Left colon (tissue), 2 donors: ENCODE results near the gene AGR2. TPM values are rescaled to one million over a fixed set of nuclear protein-coding genes. Genes with fewer than 3 reads are reported as not detected.

Experiments
- ATAC-seq: fragments of 200-7000 bp; cut with Tn5 transposase; one replicate; pipeline ENCODE4 v1.9.1; 2020; ENCODE audit warnings: mild to moderate bottlenecking, moderate library complexity
- DNase-seq, 2 donors: peaks; one replicate each; pipeline ENCODE4 v3.0.0-alpha.2; 2020
- intact Hi-C, 2 donors: fragments of 100-400 bp; cut with DNase I in 1 of 2; cut with micrococcal nuclease in 1 of 2; formaldehyde crosslinking; loops; one replicate each; pipeline versions ENCODE4 v1.11.2 to v1.14.0; 2022; cut with DNase I, micrococcal nuclease
- total RNA-seq, 2 donors: library from RNA; stranded (reverse); fragmentation: NEBNext Ultra II Directional; extraction: Animal tissue kit (Norgen Biotek cat#: 25700); gene quantifications; one replicate each; pipeline ENCODE4 v1.2.1, GENCODE V29; 2021
- donor health status: DM: no; HTN: no; CAD: no.
- donor health status: DM: yes; HTN: yes; CAD: no.

AGR2 gene
- total RNA-seq, 2 donors from 2014 or later: 725 to 1,046 TPM

- ATAC-seq (peak; percentile 41), DNase-seq (peak in 1 of 2 donors; percentile 70)
- intact Hi-C loops: no loop called here
Observed at GRCh38 chr7:16753932-16754855, 50.6 kb downstream of the AGR2 start.

GRCh38 chr7:16753102-16753931 is 51.5 kb downstream of the AGR2 start, which contains the start of gene TSPAN13:
Gene TSPAN13 (plus strand): TSS chr7:16753755. CDS start chr7:16753968, 213 bp downstream.
- intact Hi-C loops: no loop called here
- ATAC-seq (peak; percentile 93), DNase-seq (peak; percentile 94 to 96)

- intact Hi-C loops: no loop called here
- ATAC-seq (no peak), DNase-seq (no peak)
Observed at GRCh38 chr7:16747102-16747501, 57.7 kb downstream of the AGR2 start.

- intact Hi-C loops: no loop called here
- DNase-seq: no peak
Observed at GRCh38 chr7:16745645-16746044, 59.2 kb downstream of the AGR2 start.

GRCh38 chr7:16744518-16745250 is 60.1 kb downstream of the AGR2 start:
- intact Hi-C loops: no loop called here
- ATAC-seq: no peak
- no peak for DNase-seq

More at GRCh38 chr7:16745645-16746044, 59.2 kb downstream of the AGR2 start:
- no peak for ATAC-seq

- DNase-seq: no peak
- no peak for ATAC-seq
- intact Hi-C loops: no loop called here
Observed at GRCh38 chr7:16743236-16743635, 61.6 kb downstream of the AGR2 start.

GRCh38 chr7:16742547-16742946 is 62.3 kb downstream of the AGR2 start:
- DNase-seq: no peak
- no peak for ATAC-seq
- intact Hi-C loops: no loop called here

Other genes starting within 250 kb of the AGR2 start
- 10 to 100 TPM; 22.8 to 27.5 TPM for gene ANKMY2, start 159.2 kb downstream of the AGR2 start, total RNA-seq
- 10 to 100 TPM; 52.9 to 62.3 TPM for gene BZW2, start 158.8 kb downstream of the AGR2 start, total RNA-seq
- gene TSPAN13, start 51.2 kb downstream of the AGR2 start, total RNA-seq: 10 to 100 TPM; 79.5 to 97.7 TPM
- gene AGR3, start 77.0 kb upstream of the AGR2 start, total RNA-seq: 100 to 1,000 TPM; 123 to 188 TPM